ENCODE data around the gene PTPRF.
"Not testable (repeated sequence)": the region's sequence is repeated elsewhere in the genome, so short reads cannot be mapped to it uniquely, and the experiment has no call there.

The PTPRF gene

DNA sequence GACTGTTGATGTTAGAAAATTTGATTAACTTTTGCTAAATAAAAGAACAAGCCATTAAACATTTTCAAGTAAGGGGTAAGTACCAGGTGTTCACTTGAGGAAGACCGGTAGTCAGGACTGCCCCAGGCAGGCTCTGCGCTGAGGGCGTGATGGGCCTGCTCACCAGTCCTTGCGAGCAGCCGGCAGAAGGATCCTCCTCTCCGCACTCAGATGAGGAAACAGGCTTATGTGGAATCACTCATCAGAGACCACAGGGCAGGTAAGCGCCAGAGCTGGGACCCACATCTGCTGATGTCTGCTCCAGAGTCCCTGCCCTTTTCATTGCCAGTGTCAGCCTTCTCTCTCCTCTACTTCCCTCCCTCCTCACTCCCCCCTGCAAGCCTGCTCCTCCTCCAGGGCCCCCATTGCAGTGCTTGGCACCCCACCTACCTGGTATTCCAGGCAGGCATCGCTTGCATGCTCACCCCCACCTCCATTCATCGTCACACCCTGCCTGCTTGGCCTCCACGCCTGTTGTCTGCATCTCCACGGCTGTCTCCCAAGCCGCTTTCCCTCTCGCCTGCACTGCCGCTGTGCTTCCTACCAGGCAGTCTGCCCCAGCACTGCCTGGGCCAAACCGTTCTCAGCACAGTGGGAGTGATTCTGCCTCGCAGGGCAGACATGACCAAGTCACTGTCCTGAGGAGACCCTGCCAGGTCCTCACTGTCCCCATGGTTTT, 94.5 kb downstream of the PTPRF start:
- DNase-seq (ENCODE audit: low read depth, low spot score), result no peak

DNA sequence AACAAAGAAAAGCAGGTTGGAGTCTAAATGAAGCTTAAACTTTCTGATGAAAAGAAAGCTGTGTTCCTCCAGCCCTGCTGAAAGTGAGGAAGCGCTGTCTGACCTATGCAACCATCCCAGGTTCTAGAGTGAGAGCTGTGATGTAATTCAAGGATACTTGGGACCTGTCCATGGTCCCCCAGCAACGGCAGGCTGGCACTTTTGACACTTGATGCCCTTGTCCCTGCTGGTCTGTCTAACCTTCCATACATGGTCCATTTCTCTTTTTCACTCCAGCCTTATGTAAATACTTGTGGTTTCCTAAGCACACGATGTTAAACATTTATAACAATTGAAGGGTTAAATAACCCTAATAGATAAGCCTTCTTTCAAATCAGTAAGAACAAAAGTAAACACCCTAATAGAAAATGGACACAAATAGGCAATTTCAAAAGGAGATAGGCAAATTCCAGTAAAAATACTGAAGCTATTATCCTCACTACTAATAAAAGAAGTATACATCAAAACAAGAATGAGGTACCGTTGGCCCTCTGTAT, 101.5 kb downstream of the PTPRF start:
- DNase-seq (ENCODE audit: low read depth, low spot score), result no peak

DNA sequence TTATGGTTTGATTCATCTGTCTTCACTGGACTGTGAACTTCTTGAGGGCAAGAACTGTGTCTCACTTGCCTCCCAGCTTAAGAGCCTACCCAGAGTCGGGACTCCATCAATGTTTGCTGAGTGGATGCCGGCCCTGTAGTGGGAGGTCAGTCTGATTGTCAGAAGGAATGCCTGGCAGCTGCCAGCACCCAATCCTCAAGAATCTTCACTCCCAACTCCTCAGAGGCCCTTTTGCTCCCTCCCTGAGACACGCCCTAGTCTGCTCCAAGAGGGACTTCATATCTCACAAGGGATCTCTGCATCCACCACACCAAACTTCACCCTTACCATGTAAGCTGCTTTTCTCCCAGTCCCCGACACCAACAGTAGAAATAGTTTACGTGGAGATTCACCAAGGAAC, 104.0 kb downstream of the PTPRF start:
- DNase-seq (ENCODE audit: low read depth, low spot score), result no peak

DNA sequence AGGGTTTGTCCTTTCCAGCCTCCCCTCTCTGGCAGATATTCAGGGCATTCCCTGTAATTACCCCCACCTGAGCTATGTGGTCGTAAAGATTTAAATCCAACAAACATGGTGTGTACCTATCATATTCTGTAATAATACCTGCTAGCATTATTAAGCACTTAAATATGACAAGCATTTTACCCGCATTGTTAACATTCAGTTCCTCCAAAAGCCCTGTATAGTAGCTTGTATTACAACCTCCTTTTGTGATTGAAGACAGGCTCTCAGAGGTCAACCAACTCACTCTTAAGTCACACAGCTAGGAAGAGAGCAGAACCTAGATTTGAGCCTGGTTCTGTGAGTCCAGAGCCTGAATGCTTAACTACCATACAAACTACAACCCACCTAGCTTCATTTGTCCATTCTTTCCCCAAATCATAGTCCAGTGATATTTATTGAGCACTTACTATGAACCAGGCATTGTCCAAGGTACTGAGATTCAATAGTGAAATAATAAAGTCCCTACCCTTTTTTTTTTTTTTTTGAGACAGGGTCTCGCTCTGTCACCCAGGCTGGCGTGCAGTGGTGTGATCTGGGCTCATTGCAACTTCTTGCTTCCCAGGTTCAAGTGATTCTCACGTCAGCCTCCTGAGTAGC, 105.4 kb downstream of the PTPRF start:
- DNase-seq (ENCODE audit: low read depth, low spot score), result no peak

DNA sequence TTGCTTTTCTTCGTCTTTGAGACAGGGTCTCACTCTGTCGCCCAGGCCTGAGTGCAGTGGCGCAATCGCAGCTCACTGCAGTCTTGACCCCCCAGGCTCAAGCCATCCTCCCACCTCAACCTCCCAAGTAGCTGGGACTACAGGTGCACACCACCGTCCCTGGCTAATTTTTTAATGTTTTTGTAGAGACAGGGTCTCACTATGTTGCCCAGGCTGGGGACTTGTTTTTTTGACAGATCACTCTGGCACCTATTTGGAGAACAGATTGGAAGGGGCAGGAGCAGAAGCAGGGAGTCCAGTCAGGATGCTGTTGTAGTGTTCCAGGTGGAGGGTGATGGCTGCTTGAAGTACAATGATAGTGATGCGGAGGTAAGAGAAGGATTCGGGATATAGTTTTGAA, 106.6 kb downstream of the PTPRF start:
- DNase-seq (ENCODE audit: low read depth, low spot score), result no peak

DNA sequence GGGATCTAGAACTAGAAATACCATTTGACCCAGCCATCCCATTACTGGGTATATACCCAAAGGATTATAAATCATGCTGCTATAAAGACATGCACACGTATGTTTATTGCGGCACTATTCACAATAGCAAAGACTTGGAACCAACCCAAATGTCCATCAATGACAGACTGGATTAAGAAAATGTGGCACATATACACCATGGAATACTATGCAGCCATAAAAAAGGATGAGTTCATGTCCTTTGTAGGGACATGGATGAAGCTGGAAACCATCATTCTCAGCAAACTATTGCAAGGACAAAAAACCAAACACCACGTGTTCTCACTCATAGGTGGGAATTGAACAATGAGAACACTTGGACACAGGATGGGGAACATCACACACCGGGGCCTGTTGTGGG, 107.7 kb downstream of the PTPRF start:
- DNase-seq (ENCODE audit: low read depth, low spot score), result not testable (repeated sequence)

DNA sequence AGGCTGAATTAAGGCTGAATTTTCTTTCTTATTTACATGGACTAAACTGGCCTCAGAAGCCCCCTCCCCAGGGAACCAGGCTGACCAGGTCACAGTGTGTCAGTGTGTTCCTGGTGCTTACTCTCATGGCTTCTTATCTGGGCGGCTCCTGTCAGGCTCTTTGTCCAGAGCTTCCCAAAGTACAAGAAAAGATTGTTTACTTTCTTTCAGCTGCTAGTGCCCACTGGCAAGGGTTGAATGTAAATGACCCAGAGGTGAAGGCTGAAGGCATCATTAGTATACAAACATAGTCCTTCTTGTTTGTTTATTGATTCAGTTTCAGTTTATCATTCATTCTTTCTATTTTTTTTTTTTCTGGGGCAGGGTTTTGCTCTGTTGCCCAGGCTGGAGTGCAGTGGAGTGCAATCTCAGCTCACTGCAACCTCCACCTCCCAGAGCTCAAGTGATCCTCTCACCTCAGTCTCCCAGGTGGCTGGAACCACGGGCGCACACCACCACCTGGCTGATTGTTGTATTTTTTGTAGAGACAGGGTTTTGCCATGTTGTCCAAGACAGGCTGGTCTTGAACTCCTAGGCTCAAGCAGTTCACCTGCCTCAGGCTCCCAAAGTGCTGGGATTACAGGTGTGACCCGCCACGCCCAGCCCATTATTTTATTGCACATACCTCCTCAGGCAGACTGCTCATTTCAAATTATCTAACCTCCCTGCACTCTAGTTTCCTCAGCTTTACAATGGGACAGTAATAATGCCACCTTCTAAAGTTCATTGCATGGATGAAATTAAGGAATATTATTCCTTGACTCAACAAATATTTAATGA, 109.5 kb downstream of the PTPRF start:
- DNase-seq (ENCODE audit: low read depth, low spot score), result no peak

DNA sequence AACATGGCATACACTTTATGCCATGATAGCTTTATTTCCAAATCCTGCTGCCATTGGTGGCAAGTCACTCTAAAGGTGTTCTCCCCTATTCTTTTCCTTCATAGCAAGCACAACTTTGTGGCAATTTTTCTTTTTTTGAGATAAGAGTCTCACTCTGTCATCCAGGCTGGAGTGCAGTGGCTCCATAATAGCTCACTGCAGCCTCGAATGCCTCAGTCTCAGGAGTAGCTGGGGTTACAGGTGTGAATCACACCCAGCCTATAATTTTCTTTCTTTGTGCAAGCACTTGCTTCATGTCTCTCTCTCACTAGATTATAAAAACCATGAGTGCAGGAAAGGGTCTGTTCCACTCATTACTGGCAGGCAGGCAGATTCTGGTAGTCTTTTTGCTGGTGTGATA, 113.9 kb downstream of the PTPRF start:
- DNase-seq (ENCODE audit: low read depth, low spot score), result no peak

DNA sequence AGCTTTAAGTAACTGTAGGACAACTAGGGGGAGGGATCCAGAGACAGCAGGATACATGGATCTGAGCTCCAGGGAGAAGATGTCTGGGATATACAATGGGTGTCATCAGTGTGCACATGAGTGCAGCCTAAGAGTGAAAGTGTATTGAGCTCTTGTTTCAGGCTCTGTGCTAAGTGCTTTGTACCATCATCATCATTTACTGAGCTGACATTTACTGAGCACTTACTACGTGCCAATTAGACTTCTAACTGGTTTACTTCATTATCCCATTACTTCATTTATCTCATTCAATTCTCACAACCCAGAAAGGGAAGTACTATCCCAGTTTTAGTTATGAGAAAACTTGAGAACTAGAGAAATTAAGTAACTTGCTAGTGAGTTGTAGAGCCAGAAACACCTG, 114.8 kb downstream of the PTPRF start:
- no peak for DNase-seq (ENCODE audit: low read depth, low spot score)

DNA sequence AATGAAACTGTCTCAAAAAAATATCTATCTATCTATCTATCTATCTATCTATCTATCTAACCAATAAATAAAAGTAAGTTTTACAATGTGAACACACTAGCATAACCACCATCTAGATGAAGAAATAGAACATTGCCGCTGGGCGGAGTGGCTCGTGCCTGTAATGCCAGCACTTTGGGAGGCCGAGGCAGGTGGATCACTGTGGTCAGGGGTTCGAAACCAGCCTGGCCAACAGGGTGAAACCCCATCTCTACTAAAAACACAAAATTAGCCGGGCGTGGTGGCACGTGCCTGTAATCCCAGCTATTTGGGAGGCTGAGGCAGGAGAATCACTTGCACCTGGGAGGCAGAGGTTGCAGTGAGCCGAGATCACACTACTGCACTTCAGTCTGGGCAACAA, 116.6 kb downstream of the PTPRF start:
- not testable (repeated sequence) for DNase-seq (ENCODE audit: low read depth, low spot score)

DNA sequence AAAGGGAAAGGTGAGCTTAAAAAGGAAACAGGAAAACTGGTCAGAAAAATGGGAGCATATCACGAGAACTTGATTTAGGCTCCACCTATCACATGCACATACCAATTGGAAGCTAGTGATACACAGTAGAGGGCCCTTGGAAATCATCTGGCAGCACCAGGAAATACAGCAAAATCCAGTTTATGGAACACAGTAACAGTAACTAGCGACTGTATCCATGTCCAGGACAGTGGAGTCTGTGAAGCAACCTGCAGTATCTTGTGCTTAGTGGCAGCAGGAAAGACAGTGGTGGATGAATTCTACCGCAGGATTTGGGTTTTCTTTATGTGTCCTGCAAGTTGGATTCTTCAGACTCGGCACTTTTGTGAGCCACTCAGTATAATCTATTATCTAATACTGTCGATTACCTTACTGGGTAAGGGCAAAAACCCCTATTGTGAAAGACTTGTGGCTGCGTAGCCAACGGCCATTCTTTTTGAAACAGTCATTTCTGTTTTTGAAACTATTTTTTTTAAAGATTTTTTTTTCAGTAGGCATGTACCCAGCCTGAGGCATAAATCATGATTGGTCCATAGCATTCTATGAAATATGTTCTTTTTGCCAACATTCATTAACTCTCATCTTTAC, 117.7 kb downstream of the PTPRF start:
- DNase-seq (ENCODE audit: low read depth, low spot score), result no peak

DNA sequence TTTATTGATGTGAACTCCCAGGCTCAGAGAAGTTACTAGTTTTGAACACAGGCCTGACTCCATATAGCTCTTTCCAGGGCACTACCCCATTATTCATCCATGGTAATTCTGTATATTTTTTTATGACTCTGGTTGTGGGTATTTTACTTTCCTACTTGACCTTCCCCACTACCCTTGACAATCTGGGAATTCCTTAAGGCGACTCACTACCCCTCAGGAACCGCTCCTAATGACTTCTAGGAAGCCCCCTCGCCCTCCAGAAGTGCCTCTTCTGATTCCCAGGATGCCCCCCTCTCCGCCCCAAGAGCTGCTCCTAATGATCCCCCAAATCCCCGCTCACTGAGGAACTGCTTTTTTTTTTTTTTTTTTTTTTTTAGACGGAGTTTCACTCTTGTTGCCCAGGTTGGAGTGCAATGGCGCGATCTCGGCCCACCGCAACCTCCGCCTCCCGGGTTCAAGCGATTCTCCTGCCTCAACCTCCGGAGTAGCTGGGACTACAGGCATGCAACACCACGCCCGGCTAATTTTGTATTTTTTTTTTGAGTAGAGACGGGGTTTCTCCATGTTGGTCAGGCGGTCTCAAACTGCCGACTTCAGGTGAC, 118.3 kb downstream of the PTPRF start:
- no peak for DNase-seq (ENCODE audit: low read depth, low spot score)

DNA sequence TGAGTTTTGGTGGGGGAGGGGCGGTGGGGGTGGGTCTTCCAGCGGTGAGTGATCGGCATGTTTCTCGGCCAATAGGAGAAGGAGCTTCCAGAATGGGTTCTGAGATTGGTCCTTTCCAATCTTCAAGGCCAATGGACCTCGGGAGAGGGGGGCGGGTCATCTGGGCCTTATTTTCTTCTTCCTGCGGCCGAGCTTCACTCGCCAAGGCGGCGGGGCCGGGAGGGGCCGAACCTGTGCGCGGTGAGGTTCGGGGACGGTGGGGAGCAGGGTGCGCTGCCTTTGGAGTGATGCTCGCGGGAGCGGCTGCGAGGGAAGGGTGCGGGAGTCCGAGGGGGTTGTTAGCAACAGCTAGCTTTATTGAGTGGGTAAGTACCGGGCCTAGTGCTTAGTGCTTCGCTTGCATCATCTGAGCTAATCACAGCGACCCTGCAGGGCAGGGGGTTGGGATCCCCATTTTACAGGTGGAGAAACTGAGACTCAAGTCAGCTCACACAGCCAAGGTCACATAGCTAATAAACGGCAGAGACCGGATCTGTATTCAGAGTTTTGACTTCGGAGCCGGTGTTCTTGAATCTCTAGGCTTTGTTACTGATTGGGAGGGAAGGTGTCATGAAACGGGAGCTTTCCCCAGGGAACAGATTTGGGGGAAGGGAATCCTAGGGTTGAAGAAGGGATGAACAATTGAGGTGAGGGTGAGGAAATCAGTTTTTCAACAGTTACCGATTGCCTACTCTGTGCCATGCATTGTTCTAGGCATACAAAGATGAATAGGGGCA, 119.8 kb downstream of the PTPRF start:
- DNase-seq (ENCODE audit: low read depth, low spot score), result peak; percentile 97

DNA sequence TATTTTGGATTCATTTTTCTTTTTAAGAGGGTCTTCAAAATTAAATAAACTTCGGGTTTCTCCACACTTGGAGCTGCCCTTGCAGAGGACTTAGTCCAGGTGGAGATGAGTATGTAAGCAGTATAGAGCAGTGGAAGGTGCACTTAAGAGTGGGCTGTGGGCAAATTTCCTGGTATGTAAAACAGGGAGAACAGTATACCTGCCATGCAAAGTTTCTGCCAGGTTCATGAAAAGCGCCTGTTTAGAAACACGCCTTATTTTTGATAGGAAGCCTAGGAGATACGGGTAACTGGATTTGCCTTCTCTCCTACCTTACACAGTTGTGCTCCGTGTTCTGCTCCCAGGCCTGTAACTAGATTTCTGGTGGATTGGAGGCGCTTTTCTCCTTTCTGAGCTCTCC, 120.5 kb downstream of the PTPRF start:
- DNase-seq (ENCODE audit: low read depth, low spot score), result no peak

DNA sequence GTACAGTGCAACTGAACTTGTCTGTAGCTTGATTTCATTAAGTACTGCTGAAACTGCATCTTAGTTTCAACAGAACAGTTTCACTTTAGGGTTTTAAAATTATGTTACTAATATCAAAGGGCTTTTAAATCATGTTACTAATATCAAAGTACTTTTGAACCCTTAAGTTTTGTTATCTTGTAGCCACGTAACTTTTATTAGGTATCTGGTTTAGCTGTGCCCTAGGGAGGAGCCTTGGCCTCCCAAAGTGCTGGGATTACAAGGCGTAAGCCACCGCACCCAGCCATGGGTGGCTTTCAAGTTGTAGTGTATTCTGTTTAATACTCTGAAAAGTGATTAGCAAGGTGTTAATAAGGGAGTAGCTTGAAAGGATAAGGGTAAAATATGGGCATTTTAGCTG, 121.2 kb downstream of the PTPRF start:
- DNase-seq (ENCODE audit: low read depth, low spot score), result no peak

DNA sequence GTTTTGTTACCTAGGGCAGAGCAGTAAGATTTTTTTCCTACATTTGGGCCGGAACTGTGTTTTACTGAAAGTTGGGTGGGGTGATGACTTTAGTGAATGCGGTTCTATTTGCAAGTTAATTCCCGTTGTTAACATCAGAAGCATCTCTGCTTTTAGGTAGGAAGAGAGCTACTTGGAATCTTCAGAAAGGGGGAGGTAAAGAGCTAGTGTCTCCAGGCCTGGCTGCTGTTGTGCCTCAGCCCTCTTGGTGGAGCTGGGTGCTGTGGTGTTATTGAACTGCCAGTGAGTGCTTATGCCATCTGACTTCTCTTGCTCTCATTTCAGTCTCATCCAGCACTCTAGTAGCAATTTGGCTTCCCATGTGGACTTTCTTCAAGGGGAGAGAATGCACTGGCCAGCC, 122.7 kb downstream of the PTPRF start:
- no peak for DNase-seq (ENCODE audit: low read depth, low spot score)

DNA sequence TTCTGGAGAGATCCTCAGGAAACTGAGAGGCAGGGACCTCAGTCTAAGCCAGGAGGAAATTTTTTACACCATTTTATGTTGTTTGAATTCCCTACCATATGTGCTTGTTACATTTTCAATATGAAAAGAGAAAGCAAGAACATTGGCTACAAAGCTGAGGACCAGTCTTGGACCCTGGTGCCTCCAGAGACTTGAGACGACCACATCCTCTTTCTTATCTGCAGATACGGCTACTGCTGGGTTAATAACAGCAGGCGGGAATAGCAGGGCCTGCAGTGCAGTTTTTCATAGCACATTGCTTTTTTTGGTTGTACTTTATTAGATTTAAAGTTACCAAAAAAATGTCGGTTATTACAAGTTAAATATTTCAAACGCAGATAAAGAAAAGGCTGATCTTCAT, 123.2 kb downstream of the PTPRF start:
- DNase-seq (ENCODE audit: low read depth, low spot score), result no peak

DNA sequence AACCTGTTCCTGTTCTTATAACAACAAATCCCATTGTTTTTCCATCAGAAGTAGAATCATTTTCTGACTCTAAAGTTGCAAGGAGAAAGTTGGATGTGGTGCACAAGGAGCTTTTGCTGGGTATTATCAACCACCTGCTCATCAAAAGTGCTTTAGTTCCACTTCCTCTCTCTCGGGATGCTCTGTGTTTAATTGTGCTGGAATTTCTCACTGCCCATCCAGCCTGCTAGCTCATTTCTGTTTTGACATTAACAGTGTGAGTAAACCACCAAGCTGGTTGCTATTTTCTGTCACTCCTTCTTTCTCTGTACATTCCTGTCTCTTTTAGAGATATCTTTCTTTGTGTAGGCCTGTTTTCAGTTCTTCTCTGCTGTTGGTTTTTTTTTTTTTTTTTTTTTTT, 125.3 kb downstream of the PTPRF start:
- DNase-seq (ENCODE audit: low read depth, low spot score), result no peak

DNA sequence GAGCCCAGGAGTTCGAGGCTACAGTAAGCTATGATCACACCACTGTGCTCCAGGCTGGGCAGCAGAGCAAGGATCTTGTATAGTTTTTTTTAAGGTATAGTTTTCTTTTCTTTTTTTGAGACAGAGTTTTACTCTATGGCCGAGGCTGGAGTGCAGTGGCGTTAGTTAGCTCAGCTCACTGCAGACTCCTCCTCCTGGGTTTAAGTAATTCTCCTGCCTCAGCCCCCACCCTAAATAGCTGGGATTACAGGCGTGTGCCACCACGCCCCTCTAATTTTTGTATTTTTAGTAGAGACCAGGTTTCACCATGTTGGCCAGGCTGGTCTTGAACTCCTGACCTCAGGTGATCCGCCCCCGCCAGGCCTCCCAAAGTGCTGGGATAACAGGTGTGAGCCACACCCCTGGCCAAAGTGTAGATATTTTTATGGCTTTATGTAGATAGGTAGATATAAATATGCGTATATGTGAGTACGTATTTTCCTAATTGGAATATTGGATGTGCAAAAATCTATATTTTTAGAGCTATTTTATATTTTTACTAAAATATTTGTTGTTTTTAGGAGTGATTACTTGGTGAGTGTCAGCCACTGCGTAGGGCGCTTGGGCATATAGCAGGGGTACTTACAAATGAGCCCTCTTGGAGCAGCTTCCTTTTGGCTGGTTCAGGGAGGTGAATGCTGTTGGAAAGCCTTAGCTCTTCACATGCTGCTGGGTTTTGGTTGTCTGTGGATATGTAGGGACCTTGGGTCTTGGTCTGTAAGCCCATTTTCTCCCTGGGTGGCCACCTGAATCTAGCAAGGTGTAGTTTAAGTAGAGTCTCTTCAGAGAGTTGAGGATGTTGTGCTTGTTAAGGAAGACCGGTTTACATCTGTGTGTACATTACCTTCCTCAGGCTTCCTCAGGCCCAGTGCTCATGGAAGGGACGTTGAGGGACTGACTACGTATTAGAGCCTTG, 128.8 kb downstream of the PTPRF start:
- no peak for DNase-seq (ENCODE audit: low read depth, low spot score)

DNA sequence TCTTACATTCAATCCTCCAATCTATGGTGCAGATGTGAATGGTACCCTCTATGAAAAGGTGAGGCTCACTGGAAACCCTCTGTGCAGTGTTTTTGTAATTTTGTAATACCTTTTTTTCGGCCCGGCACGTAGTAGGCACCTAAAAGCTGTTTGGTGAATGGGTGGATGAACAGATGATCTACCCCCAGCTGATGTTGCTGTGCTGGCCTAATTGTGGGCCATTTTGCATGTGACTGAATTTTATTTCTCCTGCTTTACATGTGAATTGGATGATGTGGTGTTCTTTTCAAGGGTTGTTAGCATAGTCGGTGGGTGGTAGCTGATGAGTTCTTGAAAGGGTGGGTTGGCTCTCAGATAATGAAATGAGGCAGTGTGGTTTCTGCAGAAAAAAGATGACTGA, 129.7 kb downstream of the PTPRF start:
- DNase-seq (ENCODE audit: low read depth, low spot score), result no peak

Data from smooth muscle cell of the brain vasculature (primary cell).